ENCODE measurements around the gene CRYBB2.

- TF ChIP-seq CTCF (IDR thresholded peaks at IDR 0.05) (no peak), POLR2A (IDR thresholded peaks at IDR 0.05) (no peak)
These were observed 11.8 kb upstream of the CRYBB2 start for GRCh38 chr22:25207553-25208157.
